Endothelial cell (in vitro differentiated cells): ENCODE data around the gene PKN2. TPM values are rescaled to one million over a fixed set of nuclear protein-coding genes. Genes with fewer than 3 reads are reported as not detected.
"Not testable (repeated sequence)": the region's sequence is repeated elsewhere in the genome, so short reads cannot be mapped to it uniquely, and the experiment has no call there.

Experiments used
- DNase-seq: peaks from one replicate; pipeline ENCODE4 v3.0.0; 2021; ENCODE audit warnings: low spot score
- H3K27ac Mint-ChIP-seq: one replicate; pipeline ENCODE4 v1.8.0; 2021; ENCODE audit warnings: mixed read lengths, inconsistent platforms; ENCODE audit not compliant: unreplicated experiment
- H3K27me3 Mint-ChIP-seq: one replicate; pipeline ENCODE4 v1.8.0; 2021; ENCODE audit warnings: mild to moderate bottlenecking, moderate library complexity, mixed read lengths, inconsistent platforms; ENCODE audit not compliant: unreplicated experiment
- H3K36me3 Mint-ChIP-seq: one replicate; pipeline ENCODE4 v1.8.0; 2021; ENCODE audit warnings: mild to moderate bottlenecking, low read depth, mixed read lengths, inconsistent platforms; ENCODE audit not compliant: unreplicated experiment
- H3K4me1 Mint-ChIP-seq: one replicate; pipeline ENCODE4 v1.8.0; 2021; ENCODE audit warnings: mild to moderate bottlenecking, mixed read lengths, inconsistent platforms; ENCODE audit not compliant: unreplicated experiment
- H3K4me3 Mint-ChIP-seq: one replicate; pipeline ENCODE4 v1.8.0; 2021; ENCODE audit warnings: mild to moderate bottlenecking, mixed read lengths, inconsistent platforms; ENCODE audit not compliant: unreplicated experiment
- H3K9me3 Mint-ChIP-seq: one replicate; pipeline ENCODE4 v1.8.0; 2021; ENCODE audit warnings: mixed read lengths, inconsistent platforms; ENCODE audit not compliant: unreplicated experiment
- total RNA-seq: library from RNA; stranded (reverse); fragmentation: NEBNext Ultra II Directional; extraction: Animal tissue kit (Norgen Biotek cat#: 25700); gene quantifications from one replicate; pipeline ENCODE4 v1.2.1, GENCODE V29; 2021; ENCODE audit not compliant: unreplicated experiment
- TF ChIP-seq, protein P1 (sequence below): fragments of 200-600 bp; sonication (generic); IDR thresholded peaks from one replicate; pipeline ENCODE4 v1.5.0; 2021; ENCODE audit warnings: antibody characterized with exemption; ENCODE audit not compliant: unreplicated experiment

The PKN2 gene
- total RNA-seq, 1 donor from 2014 or later: 51.0 TPM

DNA sequence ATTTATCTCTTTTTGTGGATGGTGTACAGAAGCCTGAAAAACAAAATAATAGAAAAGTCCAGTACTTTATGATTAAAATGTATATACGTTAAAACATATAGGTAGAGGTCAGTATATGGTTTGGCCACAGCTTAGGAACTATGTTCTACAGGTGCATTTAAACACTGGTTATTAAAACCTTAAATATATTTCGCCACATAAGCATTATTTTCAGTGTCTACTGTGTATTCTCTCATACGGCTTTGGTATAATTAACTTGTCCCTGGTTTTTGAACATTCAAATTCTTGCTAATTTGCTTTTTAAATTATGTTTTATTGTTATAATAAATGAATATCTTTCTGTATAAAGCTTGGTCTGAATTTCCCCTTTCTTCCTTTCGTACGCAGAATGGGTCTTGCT is 119.4 kb downstream of the PKN2 start:
- DNase-seq: no peak
- peaks cover 13% of the 10 kb centered on the region for H3K4me1 Mint-ChIP-seq
- peaks cover 5% of the 10 kb centered on the region for H3K9me3 Mint-ChIP-seq
- H3K27ac Mint-ChIP-seq: no peak overlapping the region
- H3K27me3 Mint-ChIP-seq: no peaks in the 10 kb centered on the region
- peaks cover 41% of the 10 kb centered on the region for H3K36me3 Mint-ChIP-seq
- TF ChIP-seq, protein P1, sequence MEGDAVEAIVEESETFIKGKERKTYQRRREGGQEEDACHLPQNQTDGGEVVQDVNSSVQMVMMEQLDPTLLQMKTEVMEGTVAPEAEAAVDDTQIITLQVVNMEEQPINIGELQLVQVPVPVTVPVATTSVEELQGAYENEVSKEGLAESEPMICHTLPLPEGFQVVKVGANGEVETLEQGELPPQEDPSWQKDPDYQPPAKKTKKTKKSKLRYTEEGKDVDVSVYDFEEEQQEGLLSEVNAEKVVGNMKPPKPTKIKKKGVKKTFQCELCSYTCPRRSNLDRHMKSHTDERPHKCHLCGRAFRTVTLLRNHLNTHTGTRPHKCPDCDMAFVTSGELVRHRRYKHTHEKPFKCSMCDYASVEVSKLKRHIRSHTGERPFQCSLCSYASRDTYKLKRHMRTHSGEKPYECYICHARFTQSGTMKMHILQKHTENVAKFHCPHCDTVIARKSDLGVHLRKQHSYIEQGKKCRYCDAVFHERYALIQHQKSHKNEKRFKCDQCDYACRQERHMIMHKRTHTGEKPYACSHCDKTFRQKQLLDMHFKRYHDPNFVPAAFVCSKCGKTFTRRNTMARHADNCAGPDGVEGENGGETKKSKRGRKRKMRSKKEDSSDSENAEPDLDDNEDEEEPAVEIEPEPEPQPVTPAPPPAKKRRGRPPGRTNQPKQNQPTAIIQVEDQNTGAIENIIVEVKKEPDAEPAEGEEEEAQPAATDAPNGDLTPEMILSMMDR: no peak
- H3K4me3 Mint-ChIP-seq: no peak overlapping the region

DNA sequence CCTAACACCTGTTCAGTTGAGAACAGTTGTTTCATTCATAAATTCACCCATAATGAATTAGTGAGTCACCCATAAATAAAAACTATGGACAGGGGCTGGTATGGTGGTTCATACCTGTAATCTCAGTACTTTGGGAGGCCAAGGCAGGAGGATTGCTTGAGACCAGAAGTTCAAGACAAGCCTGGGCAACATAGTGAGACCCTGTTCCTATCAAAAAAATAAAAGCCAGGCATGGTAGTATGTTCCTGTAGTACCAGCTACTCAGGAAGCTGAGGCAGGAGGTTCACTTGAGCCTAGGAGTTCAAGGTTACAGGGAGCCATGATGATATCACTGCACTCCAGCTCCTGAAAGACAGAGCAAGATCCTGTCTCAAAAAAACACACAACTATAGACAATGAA is 128.3 kb downstream of the PKN2 start:
- Mint-ChIP-seq H3K4me1 (no peaks in the 10 kb centered on the region), H3K27ac (no peak overlapping the region), H3K4me3 (no peak overlapping the region), H3K36me3 (peaks cover 13% of the 10 kb centered on the region), H3K9me3 (no peaks in the 10 kb centered on the region), H3K27me3 (no peaks in the 10 kb centered on the region)
- TF ChIP-seq, protein P1: no peak
- no peak for DNase-seq

DNA sequence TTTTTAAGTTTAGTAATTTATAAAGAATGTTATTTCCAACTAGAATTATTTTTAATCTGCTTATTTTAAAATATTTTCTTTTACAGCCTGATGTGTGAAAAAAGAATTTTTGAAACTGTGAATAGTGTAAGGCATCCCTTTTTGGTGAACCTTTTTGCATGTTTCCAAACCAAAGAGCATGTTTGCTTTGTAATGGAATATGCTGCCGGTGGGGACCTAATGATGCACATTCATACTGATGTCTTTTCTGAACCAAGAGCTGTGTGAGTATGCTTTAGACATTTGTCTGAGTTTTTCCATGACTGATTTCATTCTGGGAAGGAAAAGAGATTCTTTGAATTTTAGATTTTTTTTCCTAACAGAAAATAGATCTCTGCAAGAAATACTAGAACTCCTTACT is 129.4 kb downstream of the PKN2 start:
- peaks cover 23% of the 10 kb centered on the region for H3K36me3 Mint-ChIP-seq

DNA sequence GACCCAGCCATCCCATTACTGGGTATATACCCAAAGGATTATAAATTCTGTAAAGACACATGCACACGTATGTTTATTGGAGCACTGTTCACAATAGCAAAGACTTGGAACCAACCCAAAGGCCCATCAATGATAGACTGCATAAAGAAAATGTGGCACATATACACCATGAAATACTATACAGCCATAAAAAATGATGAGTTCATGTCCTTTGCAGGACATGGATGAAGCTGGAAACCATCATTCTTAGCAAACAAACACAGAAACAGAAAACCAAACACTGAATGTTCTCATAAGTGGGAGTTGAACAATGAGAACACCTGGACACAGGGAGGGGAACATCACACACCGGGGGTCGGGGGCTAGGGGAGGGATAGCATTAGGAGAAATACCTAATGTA is 135.6 kb downstream of the PKN2 start:
- H3K36me3 Mint-ChIP-seq: peaks cover 34% of the 10 kb centered on the region
- not testable (repeated sequence) for H3K9me3 Mint-ChIP-seq, H3K27ac Mint-ChIP-seq, H3K4me3 Mint-ChIP-seq, DNase-seq, H3K27me3 Mint-ChIP-seq, H3K4me1 Mint-ChIP-seq

More for the DNA sequence above, 129.4 kb downstream of the PKN2 start:
- Mint-ChIP-seq H3K27me3 (no peaks in the 10 kb centered on the region), H3K4me3 (no peak overlapping the region), H3K4me1 (no peaks in the 10 kb centered on the region), H3K9me3 (no peaks in the 10 kb centered on the region), H3K27ac (no peak overlapping the region)
- DNase-seq: no peak
- TF ChIP-seq, protein P1: no peak

DNA sequence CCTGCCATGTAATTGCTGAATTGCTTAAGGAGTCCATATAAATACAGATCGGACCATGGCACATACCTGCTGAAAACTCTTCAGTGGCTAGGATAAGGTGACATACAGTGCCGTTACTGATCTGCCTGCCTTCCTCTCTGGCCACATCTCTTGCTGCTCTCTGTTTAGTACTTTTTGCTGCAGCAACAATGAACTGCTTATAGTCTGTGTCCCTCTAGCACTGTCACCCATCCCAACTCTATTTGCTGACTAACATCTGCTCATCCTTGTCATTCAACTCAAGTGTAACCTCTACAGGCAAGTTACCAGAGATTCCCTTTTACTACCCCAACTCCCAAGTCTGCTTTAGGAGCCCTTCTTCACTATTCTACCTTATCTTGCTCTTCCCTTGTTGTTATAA is 141.6 kb downstream of the PKN2 start:
- TF ChIP-seq, protein P1: no peak
- Mint-ChIP-seq H3K36me3 (peaks cover 18% of the 10 kb centered on the region), H3K9me3 (no peaks in the 10 kb centered on the region), H3K4me1 (no peaks in the 10 kb centered on the region), H3K4me3 (no peak overlapping the region), H3K27me3 (no peaks in the 10 kb centered on the region), H3K27ac (no peak overlapping the region)
- no peak for DNase-seq

DNA sequence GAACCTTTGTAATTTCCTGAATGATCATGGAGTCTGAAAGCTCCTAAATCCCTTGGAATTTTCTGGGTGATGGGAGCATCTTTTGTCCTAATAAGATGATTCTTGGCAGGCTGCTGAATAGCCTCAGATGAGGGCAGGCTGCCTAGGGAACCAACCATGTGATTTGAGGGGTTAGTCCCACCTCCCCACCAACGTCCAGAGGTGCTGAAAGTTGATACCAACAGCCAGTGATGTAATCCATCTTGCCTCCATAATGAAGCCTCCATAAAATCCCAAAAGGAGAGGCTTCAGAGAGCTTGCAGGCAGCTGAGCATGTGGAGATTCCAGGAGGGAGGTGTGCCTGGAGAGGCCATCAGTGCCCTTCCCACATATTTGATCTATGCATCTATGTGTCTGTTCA is 163.6 kb downstream of the PKN2 start:
- no peaks in the 10 kb centered on the region for H3K9me3 Mint-ChIP-seq
- TF ChIP-seq, protein P1: no peak
- no peaks in the 10 kb centered on the region for H3K27me3 Mint-ChIP-seq
- DNase-seq: no peak
- H3K4me1 Mint-ChIP-seq: no peaks in the 10 kb centered on the region
- no peak overlapping the region for H3K27ac Mint-ChIP-seq
- no peak overlapping the region for H3K4me3 Mint-ChIP-seq
- peaks cover 4% of the 10 kb centered on the region for H3K36me3 Mint-ChIP-seq
